ENCODE measurements around the gene FREM1.

GRCh38 chr9:14889451-14889850 lies 20.8 kb downstream of the FREM1 start:
- TF ChIP-seq CTCF (IDR thresholded peaks at IDR 0.05): no peak
- TF ChIP-seq EZH2 (IDR thresholded peaks at IDR 0.05; ENCODE audit: borderline replicate concordance, insufficient read depth, low read depth, low read length, poor library complexity, severe bottlenecking): no peak
